Esophagus muscularis mucosa (tissue), 4 donors: ENCODE measurements around the gene PTPN12.

ENCODE experiments used
- EP300 ChIP-seq: sonication (generic); formaldehyde crosslinking; IDR thresholded peaks from one replicate; pipeline ENCODE4 v1.6.1; 2017; ENCODE audit warnings: antibody characterized with exemption
- POLR2A ChIP-seq: fragments of 450-650 bp; IDR thresholded peaks from one replicate; pipeline ENCODE4 v1.6.1; 2017; ENCODE audit warnings: antibody characterized with exemption, moderate library complexity, mild to moderate bottlenecking, low read depth
- POLR2AphosphoS5 ChIP-seq, 2 donors: sonication (generic); formaldehyde crosslinking; IDR thresholded peaks; one replicate each; pipeline ENCODE4 v1.6.1; 2017; ENCODE audit warnings: antibody characterized with exemption in 2 of 2
- TF ChIP-seq, protein P1 (sequence below), 3 experiments: fragments of 200-600 bp in 2 of 3; fragments of 450-650 bp in 1 of 3; sonication (generic) in 2 of 3; IDR thresholded peaks; one replicate each; pipeline ENCODE4 v1.5.1; 2017 to 2019; ENCODE audit warnings: antibody characterized with exemption in 3 of 3, mild to moderate bottlenecking in 2 of 3, moderate library complexity in 1 of 3

DNA sequence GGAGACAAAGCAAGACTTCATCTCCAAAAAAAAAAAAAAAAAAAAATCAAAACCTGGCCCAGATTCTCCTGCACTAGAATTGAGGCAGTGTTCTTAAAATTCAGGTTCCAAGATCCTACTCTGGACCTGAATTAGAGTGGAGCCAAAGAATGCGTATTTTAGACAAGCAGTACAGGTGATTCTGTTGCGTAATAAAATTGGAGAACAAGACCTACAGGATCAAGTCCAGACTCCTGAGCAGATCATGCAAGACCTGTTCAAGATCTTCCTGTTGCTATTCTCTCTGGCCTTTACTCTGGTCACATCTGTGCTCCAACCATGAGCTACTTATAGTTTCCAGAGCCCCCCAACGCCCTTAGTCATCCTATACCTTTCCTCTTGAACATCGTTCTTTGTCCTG is 107.7 kb downstream of the PTPN12 start:
- TF ChIP-seq POLR2AphosphoS5 (IDR thresholded peaks at IDR 0.05) (no peak), EP300 (no peak), POLR2A (no peak)
- TF ChIP-seq, protein P1, sequence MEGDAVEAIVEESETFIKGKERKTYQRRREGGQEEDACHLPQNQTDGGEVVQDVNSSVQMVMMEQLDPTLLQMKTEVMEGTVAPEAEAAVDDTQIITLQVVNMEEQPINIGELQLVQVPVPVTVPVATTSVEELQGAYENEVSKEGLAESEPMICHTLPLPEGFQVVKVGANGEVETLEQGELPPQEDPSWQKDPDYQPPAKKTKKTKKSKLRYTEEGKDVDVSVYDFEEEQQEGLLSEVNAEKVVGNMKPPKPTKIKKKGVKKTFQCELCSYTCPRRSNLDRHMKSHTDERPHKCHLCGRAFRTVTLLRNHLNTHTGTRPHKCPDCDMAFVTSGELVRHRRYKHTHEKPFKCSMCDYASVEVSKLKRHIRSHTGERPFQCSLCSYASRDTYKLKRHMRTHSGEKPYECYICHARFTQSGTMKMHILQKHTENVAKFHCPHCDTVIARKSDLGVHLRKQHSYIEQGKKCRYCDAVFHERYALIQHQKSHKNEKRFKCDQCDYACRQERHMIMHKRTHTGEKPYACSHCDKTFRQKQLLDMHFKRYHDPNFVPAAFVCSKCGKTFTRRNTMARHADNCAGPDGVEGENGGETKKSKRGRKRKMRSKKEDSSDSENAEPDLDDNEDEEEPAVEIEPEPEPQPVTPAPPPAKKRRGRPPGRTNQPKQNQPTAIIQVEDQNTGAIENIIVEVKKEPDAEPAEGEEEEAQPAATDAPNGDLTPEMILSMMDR (IDR thresholded peaks at IDR 0.05), result no peak
